Duodenal mucosa (tissue), 2 donors: ENCODE measurements around the gene RNF187.

Experiments used
- H3K27ac ChIP-seq: one replicate; pipeline ENCODE4 v1.7.0; 2013; ENCODE audit warnings: low read depth, low read length
- H3K27me3 ChIP-seq, 2 donors: one replicate each; pipeline ENCODE4 v1.7.0; 2013; ENCODE audit warnings: low read length in 2 of 2, control low read depth in 1 of 2; ENCODE audit not compliant: insufficient read depth in 2 of 2, control insufficient read depth in 1 of 2
- H3K36me3 ChIP-seq, 2 donors: one replicate each; pipeline ENCODE4 v1.7.0; 2013; ENCODE audit warnings: low read length in 2 of 2, control low read depth in 1 of 2; ENCODE audit not compliant: insufficient read depth in 2 of 2, control insufficient read depth in 1 of 2
- H3K4me1 ChIP-seq, 2 donors: one replicate each; pipeline ENCODE4 v1.7.0; 2013; ENCODE audit warnings: low read length in 2 of 2, control low read depth in 1 of 2; ENCODE audit not compliant: insufficient read depth in 2 of 2, control insufficient read depth in 1 of 2
- H3K4me3 ChIP-seq, 2 donors: one replicate each; pipeline ENCODE4 v1.7.0; 2013; ENCODE audit warnings: low read length in 2 of 2, low read depth in 1 of 2
- H3K9ac ChIP-seq, 2 donors: one replicate each; pipeline ENCODE4 v1.7.0; 2013; ENCODE audit warnings: low read length in 2 of 2, low read depth in 1 of 2
- H3K9me3 ChIP-seq, 2 donors: one replicate each; pipeline ENCODE4 v1.7.0; 2013; ENCODE audit warnings: low read length in 2 of 2, control low read depth in 1 of 2; ENCODE audit not compliant: control insufficient read depth in 1 of 2

The RNF187 gene

DNA sequence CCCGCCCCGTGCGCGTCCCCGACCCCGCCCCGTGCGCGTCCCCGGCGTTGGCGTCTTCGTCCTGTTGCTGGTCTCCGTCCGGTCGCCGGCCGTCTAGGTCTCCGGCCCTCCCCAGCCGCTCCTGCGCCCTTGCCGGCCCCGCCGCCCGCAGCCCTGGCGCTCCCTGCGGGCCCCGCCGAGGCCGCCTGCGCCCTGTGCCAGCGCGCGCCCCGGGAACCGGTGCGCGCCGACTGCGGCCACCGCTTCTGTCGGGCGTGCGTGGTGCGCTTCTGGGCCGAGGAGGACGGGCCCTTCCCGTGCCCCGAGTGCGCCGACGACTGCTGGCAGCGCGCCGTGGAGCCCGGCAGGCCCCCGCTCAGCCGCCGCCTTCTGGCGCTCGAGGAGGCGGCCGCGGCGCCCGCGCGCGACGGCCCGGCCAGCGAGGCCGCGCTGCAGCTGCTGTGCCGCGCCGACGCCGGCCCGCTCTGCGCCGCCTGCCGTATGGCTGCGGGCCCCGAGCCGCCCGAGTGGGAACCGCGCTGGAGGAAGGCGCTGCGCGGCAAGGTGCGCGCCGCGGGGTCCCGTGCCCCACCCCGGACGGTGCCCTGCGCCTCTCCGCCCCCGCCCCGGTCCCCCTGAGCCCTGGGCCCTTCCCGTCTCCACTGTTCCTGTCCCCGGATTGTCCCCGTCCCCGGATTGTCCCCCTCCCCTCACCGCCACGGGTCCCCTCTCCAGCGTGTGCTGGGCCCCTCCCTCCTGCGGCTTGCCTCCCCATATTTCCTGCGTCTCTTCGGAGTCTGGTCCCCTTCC lies at the start of gene RNF187:
Gene RNF187, plus strand, starts transcription at position 47 of the 789 bp plus-strand sequence.
- peaks cover 14% of the 10 kb centered on the region in 2 donors for H3K4me1 ChIP-seq
- H3K4me3 ChIP-seq, result peak within 1 kb of the TSS; percentile 99
- peaks cover 5 to 20% of the 10 kb centered on the region in 2 donors for H3K36me3 ChIP-seq
- H3K9ac ChIP-seq, result peak within 1 kb of the TSS; percentile 92 to 97
- peak within 1 kb of the TSS; percentile 100 for H3K27ac ChIP-seq
- no peaks in the 10 kb centered on the region for H3K27me3 ChIP-seq
- no peaks in the 10 kb centered on the region for H3K9me3 ChIP-seq

DNA sequence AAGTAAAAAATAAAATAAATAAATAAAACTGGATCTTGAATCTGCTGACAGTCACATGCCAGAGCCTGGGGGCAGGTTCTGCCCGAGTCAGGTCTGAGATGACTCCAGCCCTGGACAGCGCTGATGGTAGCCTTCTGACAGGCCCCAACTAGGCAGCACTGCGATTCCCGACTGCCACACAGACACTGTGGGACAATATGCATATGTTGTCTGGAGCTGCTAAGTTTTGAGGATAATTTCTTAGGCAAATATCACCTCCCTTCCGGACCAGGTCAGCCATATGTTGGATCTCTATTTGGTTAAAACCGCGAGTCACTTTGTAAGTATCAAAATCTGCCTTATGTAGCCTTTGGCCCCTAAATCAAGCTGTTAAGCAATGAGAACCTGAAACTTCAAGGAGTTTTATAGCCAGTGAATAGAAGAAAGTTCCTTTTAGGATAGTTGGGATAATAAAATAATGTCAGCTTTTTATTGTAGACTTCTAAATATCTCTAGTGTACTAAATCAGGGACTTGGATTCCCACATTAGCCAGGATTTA lies 49.7 kb upstream of the RNF187 start:
- no peak overlapping the region for H3K27ac ChIP-seq
- no peak overlapping the region for H3K4me3 ChIP-seq
- H3K4me1 ChIP-seq, result no peaks in the 10 kb centered on the region
- peaks cover 13 to 17% of the 10 kb centered on the region in 2 donors for H3K27me3 ChIP-seq
- no peak overlapping the region for H3K9ac ChIP-seq
- no peaks in the 10 kb centered on the region for H3K36me3 ChIP-seq
- no peaks in the 10 kb centered on the region for H3K9me3 ChIP-seq

DNA sequence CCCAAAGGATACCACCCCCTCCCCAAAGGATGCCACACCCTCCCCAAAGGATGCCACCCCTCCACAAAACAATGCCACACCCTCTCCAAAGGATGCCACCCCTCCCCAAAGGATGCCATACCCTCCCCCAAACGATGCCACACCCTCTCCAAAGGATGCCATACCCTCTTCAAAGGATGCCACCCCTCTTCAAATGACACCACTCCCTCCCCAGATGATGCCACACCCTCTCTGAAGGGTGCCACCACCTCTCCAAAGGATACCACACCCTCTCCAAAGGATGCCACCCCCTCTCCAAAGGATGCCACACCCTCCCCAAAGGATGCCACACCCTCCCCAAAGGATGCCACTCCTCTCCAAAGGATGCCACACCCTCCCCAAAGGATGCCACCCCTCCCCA lies 48.9 kb upstream of the RNF187 start:
- no peak overlapping the region for H3K4me3 ChIP-seq
- no peaks in the 10 kb centered on the region for H3K36me3 ChIP-seq
- no peak overlapping the region for H3K27ac ChIP-seq
- H3K4me1 ChIP-seq, result no peaks in the 10 kb centered on the region
- peaks cover 14 to 21% of the 10 kb centered on the region in 2 donors for H3K27me3 ChIP-seq
- no peak overlapping the region for H3K9ac ChIP-seq
- no peaks in the 10 kb centered on the region for H3K9me3 ChIP-seq

DNA sequence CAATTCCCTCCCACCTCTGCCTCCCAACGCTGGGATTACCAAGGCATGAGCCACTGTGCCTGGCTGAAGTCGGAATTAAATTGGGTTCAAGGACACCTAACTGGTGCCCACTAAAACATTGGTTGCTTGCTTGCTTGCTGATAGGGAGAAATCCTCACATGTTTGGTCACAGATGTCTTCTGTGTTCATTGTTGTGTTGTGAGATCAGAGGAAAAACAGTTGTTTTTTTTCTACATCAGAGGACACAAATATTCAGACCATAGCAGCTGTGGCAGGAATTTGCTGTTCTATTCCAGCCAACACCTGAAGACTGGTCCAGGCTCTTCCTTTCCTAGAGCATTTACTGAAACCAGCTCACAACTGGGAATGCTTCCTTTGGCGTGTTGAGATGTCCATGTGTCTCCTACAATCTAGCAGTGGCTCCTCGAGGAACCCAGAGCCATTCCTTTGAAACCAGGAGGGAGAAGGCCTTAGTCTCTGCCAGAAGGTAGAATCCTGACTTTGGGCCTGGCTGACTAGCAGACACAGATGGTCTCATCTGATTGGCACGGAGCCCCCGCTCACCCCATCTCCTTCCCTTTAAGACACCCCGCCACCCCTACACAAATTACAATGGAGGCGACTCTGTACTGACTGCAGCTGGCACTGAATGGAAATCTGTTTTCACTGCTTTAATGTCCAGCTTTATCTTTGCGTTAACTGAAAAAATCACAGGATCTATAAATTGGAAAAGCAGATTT lies 46.3 kb upstream of the RNF187 start:
- no peaks in the 10 kb centered on the region for H3K9me3 ChIP-seq

DNA sequence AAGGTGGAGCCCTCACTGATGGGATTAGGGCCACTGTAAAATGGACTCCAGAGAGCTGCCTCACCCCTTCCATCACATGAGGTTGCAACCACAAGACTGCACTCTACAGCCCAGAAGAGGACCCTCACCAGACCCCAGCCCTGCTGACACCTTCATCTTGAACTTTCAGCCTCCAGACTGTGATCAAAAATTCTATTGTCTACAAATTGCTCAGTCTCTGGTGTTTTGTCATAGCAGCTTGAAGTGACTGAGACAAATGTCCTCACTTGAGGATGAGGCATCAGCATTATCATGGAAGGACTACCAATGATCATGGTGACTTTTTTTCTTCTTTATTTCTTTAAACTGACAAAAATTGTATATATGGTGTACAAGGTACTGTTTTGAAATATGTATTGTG lies 43.8 kb upstream of the RNF187 start:
- Histone ChIP-seq H3K4me3 (no peak overlapping the region), H3K27ac (no peak overlapping the region), H3K36me3 (no peaks in the 10 kb centered on the region), H3K9ac (no peak overlapping the region), H3K27me3 (peaks cover 38 to 47% of the 10 kb centered on the region in 2 donors), H3K4me1 (no peaks in the 10 kb centered on the region), H3K9me3 (no peaks in the 10 kb centered on the region)

More for the DNA sequence above, 46.3 kb upstream of the RNF187 start:
- Histone ChIP-seq H3K9ac (no peak overlapping the region), H3K27me3 (peaks cover 32 to 37% of the 10 kb centered on the region in 2 donors), H3K27ac (no peak overlapping the region), H3K36me3 (no peaks in the 10 kb centered on the region), H3K4me1 (no peaks in the 10 kb centered on the region), H3K4me3 (no peak overlapping the region)

DNA sequence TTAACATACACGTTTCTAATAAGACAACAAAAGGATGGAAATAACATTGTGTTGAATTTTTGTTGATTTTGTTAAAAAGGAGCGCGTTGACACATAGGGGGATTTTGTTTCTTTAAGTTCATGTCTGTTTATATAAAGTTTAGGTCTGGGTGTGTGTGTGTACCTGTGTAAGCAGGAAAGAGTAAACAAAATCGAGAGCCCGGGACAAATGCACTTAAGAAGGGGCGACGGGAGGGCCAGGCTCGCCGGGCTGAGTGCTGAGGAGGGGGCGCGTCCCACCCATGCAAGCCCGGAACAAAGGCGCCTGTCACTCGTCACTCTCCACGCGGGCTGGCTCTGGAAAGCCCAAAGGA lies 41.7 kb upstream of the RNF187 start:
- Histone ChIP-seq H3K9me3 (no peaks in the 10 kb centered on the region), H3K4me3 (peak overlapping the region; percentile 44 to 63), H3K27ac (no peak overlapping the region), H3K27me3 (peaks cover 38 to 46% of the 10 kb centered on the region in 2 donors), H3K9ac (no peak overlapping the region), H3K36me3 (no peaks in the 10 kb centered on the region), H3K4me1 (no peaks in the 10 kb centered on the region)

DNA sequence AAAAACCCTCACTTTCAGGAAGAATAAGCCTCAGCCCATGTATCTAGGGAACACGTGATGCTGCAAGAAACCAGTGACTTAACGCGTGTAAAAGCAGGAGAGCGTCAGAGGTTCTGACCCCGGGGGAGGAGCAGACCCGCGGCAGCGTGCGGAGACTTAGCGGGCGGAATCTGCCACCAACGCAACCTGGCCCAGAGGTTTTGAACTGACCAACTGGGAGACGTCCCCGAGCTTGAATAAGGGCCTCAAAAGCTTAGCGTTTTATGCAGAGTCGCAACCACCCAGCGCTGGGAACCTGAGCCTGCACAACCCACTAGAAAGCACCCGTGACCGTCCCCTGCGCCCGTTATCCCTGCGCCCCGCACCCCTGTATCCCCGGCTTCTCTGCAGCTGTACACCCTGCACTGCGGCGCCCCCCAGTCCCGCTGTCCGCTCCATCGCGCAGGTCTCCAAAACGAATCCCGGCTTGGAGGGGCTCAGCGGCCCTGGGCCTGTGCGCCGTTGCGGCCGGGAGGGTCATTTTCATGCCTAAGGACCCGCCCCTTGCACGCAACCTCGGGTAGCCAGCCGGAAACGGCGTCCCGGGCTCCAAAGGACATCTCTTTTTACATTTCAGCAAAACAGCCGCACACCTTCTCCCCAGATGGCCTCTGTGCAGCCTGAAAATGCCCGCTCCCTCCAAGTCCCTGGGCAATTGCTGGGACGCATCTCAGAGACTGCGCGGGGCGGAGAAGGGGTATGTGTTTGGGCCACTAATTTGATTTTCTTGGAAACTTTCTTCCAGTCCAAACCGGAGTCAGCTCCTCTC lies 41.1 kb upstream of the RNF187 start:
- Histone ChIP-seq H3K27ac (no peak overlapping the region), H3K4me3 (peak overlapping the region; percentile 44 to 63), H3K36me3 (no peaks in the 10 kb centered on the region), H3K27me3 (peaks cover 38 to 41% of the 10 kb centered on the region in 2 donors), H3K9me3 (no peaks in the 10 kb centered on the region), H3K4me1 (no peaks in the 10 kb centered on the region), H3K9ac (peak overlapping the region in 1 of 2 donors; percentile 13)

DNA sequence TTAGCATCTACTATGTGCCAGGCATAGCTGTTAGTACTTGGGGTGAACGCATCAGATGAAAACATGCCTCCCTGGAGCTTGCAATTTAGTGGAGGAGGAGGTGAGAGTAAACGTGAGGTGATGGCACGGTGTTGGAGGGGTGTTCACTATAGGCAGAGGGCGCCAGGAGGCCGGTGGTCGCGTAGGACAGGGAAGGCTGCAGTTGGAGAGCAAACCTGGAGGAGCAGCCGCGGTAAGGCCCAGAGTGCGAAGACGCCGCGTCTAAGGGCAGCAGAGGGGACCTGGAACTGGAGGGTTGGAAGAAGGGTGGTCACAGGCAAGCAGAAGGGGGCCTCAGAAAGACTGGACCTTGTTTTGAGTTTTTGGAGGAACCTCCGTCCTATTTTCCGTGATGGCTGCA lies 40.3 kb upstream of the RNF187 start:
- Histone ChIP-seq H3K27me3 (peaks cover 32 to 34% of the 10 kb centered on the region in 2 donors), H3K27ac (no peak overlapping the region), H3K4me3 (no peak overlapping the region), H3K4me1 (no peaks in the 10 kb centered on the region), H3K36me3 (no peaks in the 10 kb centered on the region), H3K9me3 (no peaks in the 10 kb centered on the region), H3K9ac (no peak overlapping the region)

DNA sequence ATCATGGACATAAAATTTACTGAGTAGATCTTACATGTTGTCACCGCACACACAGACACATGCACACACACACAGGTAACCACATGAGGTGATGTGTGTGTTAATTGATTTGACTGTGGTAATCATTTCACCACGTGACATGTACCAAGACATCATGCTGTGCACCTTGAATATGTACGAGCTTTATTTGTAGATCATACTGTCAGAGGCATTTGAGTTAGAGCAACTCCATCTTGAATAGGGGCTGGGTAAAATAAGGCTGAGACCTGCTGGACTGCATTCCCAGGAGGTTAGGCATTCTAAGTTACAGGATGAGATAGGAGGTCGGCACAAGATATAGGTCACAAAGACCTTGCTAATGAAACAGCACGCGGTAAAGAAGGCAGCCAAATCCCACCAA lies 38.8 kb upstream of the RNF187 start:
- Histone ChIP-seq H3K4me3 (no peak overlapping the region), H3K27me3 (peaks cover 27 to 32% of the 10 kb centered on the region in 2 donors), H3K9me3 (no peaks in the 10 kb centered on the region), H3K4me1 (peaks cover under 1 to 7% of the 10 kb centered on the region in 2 donors), H3K9ac (no peak overlapping the region), H3K36me3 (no peaks in the 10 kb centered on the region), H3K27ac (no peak overlapping the region)
